Hepatocyte (in vitro differentiated cells): ENCODE results near the gene ADD2. TPM values are rescaled to one million over a fixed set of nuclear protein-coding genes. Genes with fewer than 3 reads are reported as not detected.
"Not testable (repeated sequence)": the region's sequence is repeated elsewhere in the genome, so short reads cannot be mapped to it uniquely, and the experiment has no call there.

Experiments used
- DNase-seq: peaks from one replicate; pipeline ENCODE4 v3.0.0-alpha.2; 2016; ENCODE audit warnings: low spot score
- H2AFZ ChIP-seq: fragments of 200-600 bp; sonication (generic); 2 replicates; pipeline ENCODE4 v1.6.0; 2016; ENCODE audit warnings: antibody characterized with exemption, mild to moderate bottlenecking
- H3K27ac ChIP-seq: fragments of 200-600 bp; sonication (generic); 2 replicates; pipeline ENCODE4 v1.5.1; 2016; ENCODE audit warnings: mild to moderate bottlenecking
- H3K27me3 ChIP-seq: fragments of 200-600 bp; sonication (generic); 2 replicates; pipeline ENCODE4 v1.6.1; 2016
- H3K36me3 ChIP-seq: fragments of 200-600 bp; sonication (generic); replicated peaks from 2 replicates; pipeline ENCODE4 v1.5.1; 2016; ENCODE audit warnings: low read depth; ENCODE audit not compliant: insufficient read depth
- H3K4me1 ChIP-seq: fragments of 200-600 bp; sonication (generic); 2 replicates; pipeline ENCODE4 v1.5.1; 2016; ENCODE audit warnings: mild to moderate bottlenecking, moderate library complexity; ENCODE audit not compliant: insufficient read depth
- H3K4me2 ChIP-seq: fragments of 200-600 bp; sonication (generic); 2 replicates; pipeline ENCODE4 v1.6.0; 2016
- H3K4me3 ChIP-seq: fragments of 200-600 bp; sonication (generic); 2 replicates; pipeline ENCODE4 v1.5.1; 2016; ENCODE audit warnings: mild to moderate bottlenecking
- H3K79me2 ChIP-seq: fragments of 200-600 bp; sonication (generic); 2 replicates; pipeline ENCODE4 v1.6.0; 2017; ENCODE audit warnings: mild to moderate bottlenecking
- H3K9me2 ChIP-seq: fragments of 200-600 bp; sonication (generic); replicated peaks from 2 replicates; pipeline ENCODE4 v1.6.0; 2017; ENCODE audit warnings: mild to moderate bottlenecking; ENCODE audit not compliant: insufficient read depth
- H3K9me3 ChIP-seq: fragments of 200-600 bp; sonication (generic); 2 replicates; pipeline ENCODE4 v1.5.1; 2016; ENCODE audit warnings: low read depth, mild to moderate bottlenecking
- H4K20me1 ChIP-seq: fragments of 200-600 bp; sonication (generic); 2 replicates; pipeline ENCODE4 v1.6.0; 2016; ENCODE audit warnings: mild to moderate bottlenecking; ENCODE audit not compliant: insufficient read depth, poor library complexity, severe bottlenecking
- EZH2 ChIP-seq: fragments of 200-600 bp; sonication (generic); IDR thresholded peaks from 2 replicates; pipeline ENCODE4 v1.6.1; 2016; ENCODE audit warnings: antibody characterized with exemption, mild to moderate bottlenecking, borderline replicate concordance
- EZH2phosphoT487 ChIP-seq: fragments of 200-600 bp; sonication (generic); IDR thresholded peaks from one replicate; pipeline ENCODE4 v1.6.1; 2018; ENCODE audit warnings: antibody characterized with exemption, mild to moderate bottlenecking, low read depth, moderate library complexity; ENCODE audit not compliant: unreplicated experiment, severe bottlenecking
- WGBS: methylation state at CpG from one replicate; pipeline ENCODE4 v1.1.6; 2016; ENCODE audit warnings: low lambda C conversion rate; ENCODE audit errors: missing lambda C conversion rate; 5-methylcytosine and 5-hydroxymethylcytosine counted together
- polyA plus RNA-seq: library from polyadenylated mRNA; unstranded; fragments of >200 nt; fragmentation: Nextera tagmentation; extraction: Ambion mirVana; gene quantifications from 2 replicates; pipeline ENCODE4 v1.2.1, GENCODE V29; 2016
- total RNA-seq: library from RNA; depleted of rRNA; stranded (reverse); fragments of >200 nt; gene quantifications from 2 replicates; pipeline ENCODE4 v1.2.3, GENCODE V29; 2014
- TF ChIP-seq, protein P1 (sequence below): fragments of 200-600 bp; sonication (generic); IDR thresholded peaks from 2 replicates; pipeline ENCODE4 v1.5.1; 2016; ENCODE audit warnings: antibody characterized with exemption, mild to moderate bottlenecking; ENCODE audit not compliant: poor library complexity

The ADD2 gene
- total and polyA plus RNA-seq, 2 experiments from 2014 or later = 0.74 to 2.4 TPM

DNA sequence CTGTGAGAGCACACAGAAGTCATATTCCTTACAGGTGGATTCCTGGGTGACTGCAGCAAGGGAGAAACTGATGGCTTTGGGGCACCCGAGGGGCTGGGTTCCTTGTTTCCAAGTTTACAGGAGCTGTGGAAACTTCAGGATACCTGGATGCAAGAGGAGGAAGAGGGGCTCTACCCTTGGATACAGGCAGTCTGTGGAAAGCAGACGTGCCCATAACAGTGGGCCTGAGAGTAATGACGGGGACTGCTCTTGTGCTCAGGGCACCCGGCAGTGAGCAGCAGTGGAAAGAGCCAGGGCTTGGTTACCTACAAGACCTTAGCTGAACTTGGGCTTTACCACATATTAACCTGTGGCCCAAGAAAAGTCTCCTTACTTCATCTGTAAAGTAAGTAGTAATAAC is 112.2 kb downstream of the ADD2 start:
- H3K36me3 ChIP-seq = no peaks in the 10 kb centered on the region
- H3K4me1 ChIP-seq = no peaks in the 10 kb centered on the region
- no peak for DNase-seq
- TF ChIP-seq, protein P1, sequence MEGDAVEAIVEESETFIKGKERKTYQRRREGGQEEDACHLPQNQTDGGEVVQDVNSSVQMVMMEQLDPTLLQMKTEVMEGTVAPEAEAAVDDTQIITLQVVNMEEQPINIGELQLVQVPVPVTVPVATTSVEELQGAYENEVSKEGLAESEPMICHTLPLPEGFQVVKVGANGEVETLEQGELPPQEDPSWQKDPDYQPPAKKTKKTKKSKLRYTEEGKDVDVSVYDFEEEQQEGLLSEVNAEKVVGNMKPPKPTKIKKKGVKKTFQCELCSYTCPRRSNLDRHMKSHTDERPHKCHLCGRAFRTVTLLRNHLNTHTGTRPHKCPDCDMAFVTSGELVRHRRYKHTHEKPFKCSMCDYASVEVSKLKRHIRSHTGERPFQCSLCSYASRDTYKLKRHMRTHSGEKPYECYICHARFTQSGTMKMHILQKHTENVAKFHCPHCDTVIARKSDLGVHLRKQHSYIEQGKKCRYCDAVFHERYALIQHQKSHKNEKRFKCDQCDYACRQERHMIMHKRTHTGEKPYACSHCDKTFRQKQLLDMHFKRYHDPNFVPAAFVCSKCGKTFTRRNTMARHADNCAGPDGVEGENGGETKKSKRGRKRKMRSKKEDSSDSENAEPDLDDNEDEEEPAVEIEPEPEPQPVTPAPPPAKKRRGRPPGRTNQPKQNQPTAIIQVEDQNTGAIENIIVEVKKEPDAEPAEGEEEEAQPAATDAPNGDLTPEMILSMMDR = no peak
- TF ChIP-seq EZH2phosphoT487 (no peak), EZH2 (no peak)
- H3K4me2 ChIP-seq = no peak overlapping the region
- H3K4me3 ChIP-seq = no peak overlapping the region
- H3K27ac ChIP-seq = no peak overlapping the region
- H3K9me3 ChIP-seq = no peaks in the 10 kb centered on the region
- WGBS = 75% methylated on average over 4 of the region's 4 CpGs
- H4K20me1 ChIP-seq = no peaks in the 10 kb centered on the region
- H2AFZ ChIP-seq = no peak overlapping the region
- H3K79me2 ChIP-seq = no peaks in the 10 kb centered on the region
- peaks cover 25% of the 10 kb centered on the region for H3K27me3 ChIP-seq
- no peaks in the 10 kb centered on the region for H3K9me2 ChIP-seq

GRCh38 chr2:70655211-70655610 is 112.8 kb downstream of the ADD2 start:
- H4K20me1 ChIP-seq, H3K27ac ChIP-seq, H3K36me3 ChIP-seq, H3K9me2 ChIP-seq, H2AFZ ChIP-seq, H3K4me2 ChIP-seq, H3K79me2 ChIP-seq, H3K4me1 ChIP-seq, H3K4me3 ChIP-seq, H3K9me3 ChIP-seq: not testable (repeated sequence)
- peaks cover 25% of the 10 kb centered on the region for H3K27me3 ChIP-seq
- peak; percentile 39 for DNase-seq
- TF ChIP-seq, protein P1 = peak; percentile 56
- WGBS = 66% methylated on average over 6 of the region's 6 CpGs

- no peak overlapping the region for H3K4me3 ChIP-seq
- no peaks in the 10 kb centered on the region for H3K79me2 ChIP-seq
- no peaks in the 10 kb centered on the region for H3K36me3 ChIP-seq
- no peak overlapping the region for H3K27ac ChIP-seq
- no peak overlapping the region for H3K4me2 ChIP-seq
- no peaks in the 10 kb centered on the region for H3K9me2 ChIP-seq
- WGBS = 88% methylated on average over 2 of the region's 2 CpGs
- H2AFZ ChIP-seq = no peak overlapping the region
- no peak for TF ChIP-seq EZH2
- TF ChIP-seq, protein P1 = no peak
- TF ChIP-seq EZH2phosphoT487 = no peak
- H4K20me1 ChIP-seq = no peaks in the 10 kb centered on the region
- no peaks in the 10 kb centered on the region for H3K4me1 ChIP-seq
- no peaks in the 10 kb centered on the region for H3K9me3 ChIP-seq
- H3K27me3 ChIP-seq = peaks cover 25% of the 10 kb centered on the region
- no peak for DNase-seq
These were observed 116.3 kb downstream of the ADD2 start for GRCh38 chr2:70651727-70652126.

DNA sequence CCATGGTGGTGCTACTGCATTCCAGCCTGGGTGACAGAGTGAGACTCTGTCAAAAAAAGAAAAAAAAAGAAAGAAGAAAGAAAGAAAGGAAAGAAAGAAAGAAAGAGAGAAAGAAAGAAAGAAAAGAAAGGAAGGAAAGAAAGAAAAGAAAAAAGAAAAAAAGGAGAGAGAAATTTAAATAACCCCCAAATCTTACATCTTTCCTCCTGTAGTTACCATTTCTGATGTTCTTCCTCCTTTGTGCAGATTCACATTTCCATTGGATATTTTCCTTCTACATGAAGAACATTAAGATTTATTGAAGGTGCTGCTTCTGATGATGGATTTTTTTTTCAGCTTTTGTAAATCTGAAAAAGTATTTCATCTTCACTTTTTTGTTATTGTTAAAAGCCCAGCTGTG is 117.0 kb downstream of the ADD2 start:
- Histone ChIP-seq H3K4me1 (no peaks in the 10 kb centered on the region), H3K27me3 (peaks cover 23% of the 10 kb centered on the region), H3K9me2 (no peaks in the 10 kb centered on the region), H3K4me3 (no peak overlapping the region), H3K27ac (no peak overlapping the region), H3K79me2 (no peaks in the 10 kb centered on the region), H2AFZ (no peak overlapping the region), H3K36me3 (no peaks in the 10 kb centered on the region), H3K9me3 (no peaks in the 10 kb centered on the region), H4K20me1 (no peaks in the 10 kb centered on the region), H3K4me2 (no peak overlapping the region)
- TF ChIP-seq EZH2 = no peak
- DNase-seq = no peak
